HUES48 (cell line): ENCODE results near the gene WSB2.

Experiments
- H3K27ac ChIP-seq: one replicate; pipeline ENCODE4 v1.7.0; 2013; ENCODE audit warnings: low read depth, low read length, inconsistent platforms
- H3K27me3 ChIP-seq: 2 replicates; pipeline ENCODE4 v1.6.1; 2013; ENCODE audit warnings: mild to moderate bottlenecking, low read length; ENCODE audit not compliant: control insufficient read depth, insufficient read depth
- H3K36me3 ChIP-seq: 2 replicates; pipeline ENCODE4 v1.6.1; 2013; ENCODE audit warnings: low read length; ENCODE audit not compliant: control insufficient read depth, insufficient read depth
- H3K4me1 ChIP-seq: 2 replicates; pipeline ENCODE4 v1.6.1; 2013; ENCODE audit warnings: mild to moderate bottlenecking, low read length; ENCODE audit not compliant: control insufficient read depth, insufficient read depth
- H3K4me3 ChIP-seq: 2 replicates; pipeline ENCODE4 v1.5.1; 2013; ENCODE audit warnings: mild to moderate bottlenecking, low read depth, low read length
- H3K9ac ChIP-seq: 2 replicates; pipeline ENCODE4 v1.6.1; 2013; ENCODE audit warnings: mild to moderate bottlenecking, low read depth, low read length, moderate library complexity
- H3K9me3 ChIP-seq: 2 replicates; pipeline ENCODE4 v1.6.1; 2013; ENCODE audit warnings: low read length; ENCODE audit not compliant: control insufficient read depth, insufficient read depth

WSB2 gene

DNA sequence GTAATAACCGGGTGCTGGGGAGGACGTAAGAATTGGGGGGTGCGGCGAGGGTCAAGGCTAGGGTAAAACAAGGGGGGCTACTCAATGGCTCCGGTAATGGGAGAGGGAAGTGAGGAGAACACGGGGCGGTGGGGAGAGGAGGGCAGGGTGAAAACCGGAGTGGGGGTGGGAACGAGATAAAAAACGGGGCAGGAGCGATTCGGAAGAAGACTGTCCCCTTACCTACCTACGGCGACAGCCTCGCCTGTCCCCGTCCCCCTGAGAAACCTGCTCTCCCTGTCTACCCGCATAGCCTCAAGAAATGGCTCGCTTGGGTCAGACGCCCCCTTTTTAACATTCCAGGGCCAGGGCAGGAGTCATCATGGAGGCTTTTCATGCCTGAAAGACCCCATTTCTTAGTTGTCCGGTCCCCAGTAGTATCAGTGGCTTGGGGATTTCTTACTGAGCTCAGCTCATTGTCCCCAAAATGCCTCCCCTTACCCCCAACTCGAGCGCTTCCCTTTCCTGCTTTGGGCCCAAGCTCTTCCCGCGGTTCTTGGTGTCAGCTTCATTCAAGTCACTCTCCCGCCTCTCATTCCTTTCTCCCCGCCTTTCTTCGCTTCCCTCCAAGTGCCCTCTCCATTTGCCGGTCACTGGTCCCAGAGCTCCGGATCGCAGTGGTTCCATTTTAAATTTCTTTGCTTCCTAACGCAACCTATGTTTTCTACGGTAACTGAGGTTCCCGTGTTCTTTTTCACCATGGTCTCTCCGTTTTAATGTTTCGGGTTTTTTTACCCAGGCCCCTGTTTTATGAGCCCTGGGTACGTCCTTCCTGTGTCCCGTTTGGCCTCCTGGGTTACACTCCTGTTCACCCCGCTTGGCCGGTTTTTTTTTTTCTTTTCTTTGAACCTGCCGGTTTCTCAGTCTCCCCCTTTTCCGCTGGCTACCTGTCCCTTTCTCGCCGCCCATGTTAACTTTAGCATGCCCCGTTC is 1.2 kb upstream of the WSB2 start:
- H3K27me3 ChIP-seq = no peaks in the 10 kb centered on the region
- H3K4me1 ChIP-seq = peaks cover 28% of the 10 kb centered on the region
- H3K4me3 ChIP-seq = peak overlapping the region; percentile 86
- H3K36me3 ChIP-seq = peaks cover 26% of the 10 kb centered on the region
- peak overlapping the region; percentile 85 for H3K9ac ChIP-seq
- no peaks in the 10 kb centered on the region for H3K9me3 ChIP-seq
- H3K27ac ChIP-seq = peak overlapping the region; percentile 97

DNA sequence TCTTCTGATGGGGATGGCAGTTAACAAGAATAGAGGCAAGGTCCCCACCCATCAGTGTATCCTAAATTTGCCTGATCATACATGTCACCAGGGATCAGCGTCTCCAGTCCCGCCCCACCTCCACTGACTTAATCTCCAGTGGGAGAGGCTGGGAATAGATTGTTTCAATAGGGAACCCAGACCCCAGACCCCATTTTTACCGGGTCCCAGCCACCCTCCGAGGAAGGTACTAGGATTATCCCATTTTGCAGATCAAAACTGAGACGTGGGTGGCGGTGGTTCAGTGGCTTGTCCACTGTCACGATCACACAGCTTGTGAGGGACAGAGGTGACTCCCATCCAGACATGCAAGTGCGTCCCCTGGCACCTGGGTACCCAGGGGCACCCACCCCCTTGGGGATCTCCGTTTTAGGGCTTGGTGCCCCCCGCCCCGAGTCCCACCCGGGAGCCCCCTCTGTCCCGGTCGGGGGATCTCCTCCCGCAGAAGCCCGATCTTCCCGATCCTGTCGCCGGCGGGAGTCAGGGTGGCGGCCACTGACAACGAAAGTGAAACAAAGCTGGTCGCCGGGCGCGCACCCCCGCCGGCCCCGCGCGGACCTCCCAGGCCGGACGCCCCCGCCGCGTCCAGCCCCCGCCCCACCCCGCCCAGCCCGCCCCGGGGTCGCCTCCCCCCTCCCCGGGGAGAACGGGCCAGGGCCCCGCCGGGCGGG is 523 bp downstream of the WSB2 start:
- Histone ChIP-seq H3K9ac (peak overlapping the region; percentile 64), H3K4me1 (peaks cover 28% of the 10 kb centered on the region), H3K9me3 (no peaks in the 10 kb centered on the region), H3K27me3 (no peaks in the 10 kb centered on the region), H3K36me3 (peaks cover 10% of the 10 kb centered on the region; the same call in 1 of the 2 replicates), H3K27ac (peak overlapping the region; percentile 97), H3K4me3 (peak overlapping the region; percentile 86)

DNA sequence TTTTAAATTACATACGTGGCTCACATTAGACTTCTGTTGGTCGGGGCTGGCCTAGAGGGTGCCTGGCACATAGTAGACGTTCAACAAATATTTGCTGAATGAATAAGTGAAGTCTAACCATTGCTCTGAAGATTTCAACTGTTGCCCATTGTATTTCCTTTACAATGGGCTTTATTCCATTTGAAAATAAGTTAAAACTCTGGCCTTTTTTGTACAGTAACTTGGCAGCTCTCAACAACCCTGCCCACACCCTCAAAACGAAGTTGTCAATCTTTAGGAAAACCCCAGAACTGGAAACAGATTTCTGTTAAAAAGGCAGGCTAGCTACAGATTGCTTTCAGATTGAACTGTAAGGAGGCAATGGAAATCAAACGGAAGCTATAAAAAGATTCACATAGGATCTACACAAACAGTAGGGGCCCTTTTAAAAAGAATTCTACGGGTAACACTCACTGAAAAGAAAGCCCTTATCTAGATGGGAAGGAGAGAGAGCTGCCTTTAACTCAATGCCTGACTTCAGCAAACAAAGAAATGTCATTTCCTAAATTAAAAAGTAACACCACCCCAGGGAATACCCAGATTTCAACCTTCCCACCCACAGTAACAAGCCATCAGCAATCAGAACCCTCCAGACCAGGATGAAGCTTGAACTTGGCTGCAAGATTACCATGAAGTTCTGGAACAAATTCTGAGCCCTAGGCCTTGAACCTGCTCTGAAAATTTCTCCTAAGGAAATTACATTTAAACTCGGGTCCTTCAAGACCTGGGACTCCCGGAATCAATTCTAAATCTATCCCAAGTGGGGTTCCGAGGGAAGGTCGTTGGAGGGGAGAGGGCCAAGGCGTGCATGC is 1.4 kb downstream of the WSB2 start:
- H3K9me3 ChIP-seq = no peaks in the 10 kb centered on the region
- no peaks in the 10 kb centered on the region for H3K27me3 ChIP-seq
- peak overlapping the region; percentile 97 for H3K27ac ChIP-seq
- H3K36me3 ChIP-seq = peaks cover 4% of the 10 kb centered on the region; the same call in 1 of the 2 replicates
- H3K9ac ChIP-seq = no peak overlapping the region
- H3K4me3 ChIP-seq = peak overlapping the region; percentile 84
- peaks cover 28% of the 10 kb centered on the region for H3K4me1 ChIP-seq

DNA sequence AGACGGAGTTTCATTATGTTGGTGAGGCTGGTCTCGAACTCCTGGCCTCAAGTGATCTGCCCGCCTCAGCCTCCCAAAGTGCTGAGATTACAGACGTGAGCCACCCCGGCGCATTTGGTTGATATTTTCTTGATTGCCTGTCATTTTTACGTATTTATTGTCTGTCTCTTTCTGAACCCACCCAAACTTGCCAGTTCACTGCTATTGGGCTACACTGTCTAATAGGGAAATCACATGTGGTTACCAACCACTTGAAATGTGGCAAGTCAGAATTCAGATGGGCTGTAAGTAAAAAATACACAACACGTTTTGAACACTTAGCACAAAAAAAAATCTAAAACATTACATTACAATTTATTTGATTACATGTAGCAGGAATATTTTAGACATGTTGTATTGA is 2.1 kb downstream of the WSB2 start:
- H3K27ac ChIP-seq = no peak overlapping the region
- H3K9me3 ChIP-seq = no peaks in the 10 kb centered on the region
- H3K9ac ChIP-seq = no peak overlapping the region
- H3K36me3 ChIP-seq = peaks cover 1% of the 10 kb centered on the region; the same call in 1 of the 2 replicates
- peaks cover 21% of the 10 kb centered on the region for H3K4me1 ChIP-seq
- H3K27me3 ChIP-seq = no peaks in the 10 kb centered on the region
- no peak overlapping the region for H3K4me3 ChIP-seq

DNA sequence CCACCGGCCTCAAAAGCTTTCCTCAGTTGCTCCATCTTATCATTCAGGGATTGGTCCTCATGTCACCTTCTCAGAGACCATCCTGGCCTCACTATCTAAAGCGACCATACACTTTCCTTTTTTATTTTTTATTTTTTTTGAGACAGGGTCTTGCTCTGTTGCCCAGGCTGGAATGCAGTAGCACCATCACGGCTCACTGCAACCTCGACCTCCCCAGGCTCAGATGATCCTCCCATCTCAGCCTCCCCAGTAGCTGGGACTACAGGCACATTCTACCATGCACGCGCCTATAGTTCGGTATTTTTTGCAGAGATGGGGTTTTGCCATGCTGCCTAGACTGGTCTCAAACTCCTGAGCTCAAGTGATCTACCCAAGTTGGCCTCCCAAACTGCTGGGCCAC is 2.8 kb downstream of the WSB2 start:
- H3K36me3 ChIP-seq = no peaks in the 10 kb centered on the region; the same call in 1 of the 2 replicates
- no peaks in the 10 kb centered on the region for H3K9me3 ChIP-seq
- H3K4me1 ChIP-seq = peaks cover 15% of the 10 kb centered on the region
- no peaks in the 10 kb centered on the region for H3K27me3 ChIP-seq
- H3K27ac ChIP-seq = no peak overlapping the region
- H3K4me3 ChIP-seq = no peak overlapping the region
- H3K9ac ChIP-seq = no peak overlapping the region

DNA sequence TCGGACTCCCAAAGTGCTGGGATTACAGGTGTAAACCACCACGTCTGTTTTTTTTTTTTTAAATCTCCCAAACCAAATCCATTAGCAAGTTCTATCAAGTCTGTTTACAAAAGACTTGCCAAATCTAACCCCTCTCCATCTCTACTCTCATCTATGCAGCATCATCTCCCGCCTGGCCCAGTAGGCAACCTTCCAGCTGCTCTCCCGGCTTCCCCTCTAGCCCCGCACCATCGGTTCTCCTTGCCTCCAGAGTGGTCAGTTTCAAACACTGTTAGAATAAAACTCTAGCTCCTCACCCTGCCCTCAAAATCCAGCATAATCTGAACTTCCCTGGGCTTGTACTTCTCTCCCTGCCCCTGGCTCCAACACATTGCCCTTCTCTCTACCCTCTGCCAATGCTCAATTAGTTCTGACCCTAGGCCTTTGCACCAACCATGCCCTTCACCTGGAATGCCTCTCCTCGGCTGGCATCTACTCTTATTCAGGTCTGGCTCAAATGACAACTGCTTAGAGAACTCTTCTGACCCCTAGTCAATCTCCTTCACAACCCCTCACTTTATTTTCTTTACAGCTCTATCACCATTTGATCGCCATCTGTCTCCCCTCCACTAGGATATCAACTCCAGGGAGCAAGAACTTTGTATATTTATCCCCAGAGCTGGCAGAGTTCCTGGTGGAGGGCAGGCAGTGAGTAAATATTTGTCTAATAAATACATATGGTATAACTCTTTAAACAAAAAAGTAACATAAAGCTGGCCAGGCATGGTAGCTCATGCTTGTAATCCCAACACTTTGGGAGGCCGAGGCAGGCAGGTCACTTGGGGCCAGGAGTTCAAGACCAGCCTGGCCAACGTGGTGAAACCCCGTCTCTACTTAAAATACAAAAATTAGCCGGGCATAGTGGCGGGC is 4.9 kb downstream of the WSB2 start:
- peaks cover 16% of the 10 kb centered on the region for H3K36me3 ChIP-seq
- no peaks in the 10 kb centered on the region for H3K27me3 ChIP-seq
- H3K9me3 ChIP-seq = no peaks in the 10 kb centered on the region
- H3K4me1 ChIP-seq = peaks cover 13% of the 10 kb centered on the region
- no peak overlapping the region for H3K4me3 ChIP-seq
- H3K9ac ChIP-seq = no peak overlapping the region
- H3K27ac ChIP-seq = no peak overlapping the region

DNA sequence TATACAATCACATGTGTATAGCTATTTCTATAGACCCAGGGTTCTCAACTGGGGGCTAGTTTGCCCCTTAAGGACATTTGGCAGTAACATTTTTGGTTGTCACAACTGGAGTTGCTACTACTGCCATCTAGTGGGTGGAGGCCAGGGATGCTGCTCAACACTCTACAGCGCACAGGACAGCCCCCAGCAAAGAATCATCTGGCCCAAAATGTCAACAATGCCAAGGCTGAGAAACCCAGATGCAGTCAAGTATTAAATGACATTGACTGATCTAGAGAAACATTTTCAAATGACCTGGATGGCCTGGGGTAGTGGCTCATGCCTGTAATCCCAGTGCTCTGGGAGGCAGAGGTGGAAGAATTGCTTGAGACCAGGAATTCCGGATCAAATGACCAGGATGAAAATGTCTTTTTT is 5.8 kb downstream of the WSB2 start:
- no peak overlapping the region for H3K9ac ChIP-seq
- no peak overlapping the region for H3K27ac ChIP-seq
- H3K36me3 ChIP-seq = peaks cover 25% of the 10 kb centered on the region
- H3K4me1 ChIP-seq = peaks cover 12% of the 10 kb centered on the region
- no peaks in the 10 kb centered on the region for H3K27me3 ChIP-seq
- H3K4me3 ChIP-seq = no peak overlapping the region
- H3K9me3 ChIP-seq = no peaks in the 10 kb centered on the region

DNA sequence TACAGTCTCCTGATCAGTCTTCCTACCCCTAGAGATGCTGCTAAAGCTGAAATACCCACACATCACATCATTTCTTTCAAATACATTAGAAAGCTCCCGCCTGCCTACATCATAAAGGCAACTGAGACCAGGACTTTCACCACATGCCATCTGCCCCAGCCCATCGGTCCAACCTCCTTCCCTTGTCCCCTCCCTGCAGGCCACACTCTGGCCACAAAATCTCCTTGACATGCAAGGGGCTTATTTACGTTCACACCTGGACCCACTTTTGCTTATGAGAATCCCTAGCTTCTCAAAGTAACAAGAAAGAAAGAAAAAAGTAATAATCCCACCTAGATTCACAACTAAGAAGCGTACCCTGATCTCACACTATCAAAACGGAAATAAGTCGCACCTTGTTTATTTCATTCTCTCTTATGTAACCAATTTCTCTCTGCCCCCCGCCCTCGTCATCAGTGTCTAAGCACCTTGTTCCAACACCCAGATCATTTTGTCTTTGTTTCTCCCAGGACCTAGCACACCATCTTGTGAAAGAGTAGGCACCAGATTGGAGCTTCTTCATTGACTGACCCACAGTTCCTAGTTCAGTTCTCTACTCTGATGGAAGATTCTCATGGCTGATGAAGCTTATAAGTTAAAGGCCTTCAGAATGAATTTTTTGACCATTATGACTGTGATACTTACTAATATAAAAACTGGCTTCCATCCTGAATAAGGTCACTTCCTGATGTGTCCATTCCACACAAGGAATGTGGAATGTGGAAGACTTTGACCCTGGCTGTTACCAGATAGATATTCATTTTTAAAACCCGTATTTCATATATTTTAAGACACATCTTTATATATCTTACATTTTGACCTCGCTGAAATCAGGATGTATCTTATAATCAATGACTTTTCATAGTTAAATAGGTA is 7.7 kb downstream of the WSB2 start:
- H3K9me3 ChIP-seq = no peaks in the 10 kb centered on the region
- no peak overlapping the region for H3K4me3 ChIP-seq
- peaks cover 43% of the 10 kb centered on the region for H3K36me3 ChIP-seq
- H3K4me1 ChIP-seq = peaks cover 3% of the 10 kb centered on the region; the same call in 1 of the 2 replicates
- H3K27ac ChIP-seq = peak overlapping the region; percentile 53
- H3K9ac ChIP-seq = no peak overlapping the region
- no peaks in the 10 kb centered on the region for H3K27me3 ChIP-seq

DNA sequence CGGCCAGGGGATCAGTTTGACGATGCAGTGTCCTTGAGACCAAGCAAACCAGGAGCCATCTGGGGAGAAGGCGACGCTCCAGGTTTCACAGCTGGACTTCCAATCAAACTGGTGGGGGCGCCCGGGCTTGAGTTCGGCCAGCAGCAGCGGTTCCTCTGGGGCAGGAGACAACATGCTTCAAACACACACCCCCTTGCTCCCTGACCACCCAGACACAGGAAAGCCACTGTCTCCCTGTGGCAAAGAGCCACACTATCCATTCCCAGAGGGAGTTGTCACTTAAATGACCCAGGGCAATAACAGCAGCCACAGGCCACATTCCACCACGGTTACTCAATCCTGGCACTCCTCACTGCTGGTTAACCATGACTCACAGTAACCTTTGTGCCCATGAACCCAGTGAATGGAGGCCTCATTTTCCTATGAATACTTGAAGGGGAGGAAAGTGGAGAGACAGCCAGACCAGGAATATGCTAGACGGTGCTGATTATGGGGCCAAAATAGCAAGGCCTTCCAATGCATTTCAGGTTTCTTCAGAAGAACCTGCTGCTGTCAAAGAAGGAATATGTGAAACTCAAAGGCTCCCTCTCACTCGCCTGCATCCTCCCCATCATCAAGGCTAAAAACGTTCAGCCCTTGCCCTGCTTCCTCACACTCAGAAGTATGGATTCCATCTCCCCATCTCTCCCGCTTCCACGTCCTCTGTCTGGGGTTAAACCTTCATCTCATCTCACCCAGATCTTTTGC is 8.5 kb downstream of the WSB2 start:
- H3K27ac ChIP-seq = peak overlapping the region; percentile 55
- no peak overlapping the region for H3K4me3 ChIP-seq
- H3K27me3 ChIP-seq = no peaks in the 10 kb centered on the region
- H3K9ac ChIP-seq = no peak overlapping the region
- peaks cover 51% of the 10 kb centered on the region for H3K36me3 ChIP-seq
- H3K9me3 ChIP-seq = no peaks in the 10 kb centered on the region
- H3K4me1 ChIP-seq = peaks cover 3% of the 10 kb centered on the region; the same call in 1 of the 2 replicates
